GM10266 (cell line): Measurements from ENCODE around the gene IRF5.

Experiments used
- DNase-seq: peaks from one replicate; pipeline ENCODE4 v3.0.0; 2012; ENCODE audit errors: extremely low spot score
- TF ChIP-seq, protein P1 (sequence below): IDR thresholded peaks from 2 replicates; pipeline ENCODE4 v1.5.1; 2012; ENCODE audit warnings: mild to moderate bottlenecking, low read depth; ENCODE audit not compliant: control insufficient read depth, insufficient read depth; ENCODE audit errors: missing control alignments

The IRF5 gene

GRCh38 chr7:128902761-128903585 lies 34.8 kb upstream of the IRF5 start:
- TF ChIP-seq, protein P1, sequence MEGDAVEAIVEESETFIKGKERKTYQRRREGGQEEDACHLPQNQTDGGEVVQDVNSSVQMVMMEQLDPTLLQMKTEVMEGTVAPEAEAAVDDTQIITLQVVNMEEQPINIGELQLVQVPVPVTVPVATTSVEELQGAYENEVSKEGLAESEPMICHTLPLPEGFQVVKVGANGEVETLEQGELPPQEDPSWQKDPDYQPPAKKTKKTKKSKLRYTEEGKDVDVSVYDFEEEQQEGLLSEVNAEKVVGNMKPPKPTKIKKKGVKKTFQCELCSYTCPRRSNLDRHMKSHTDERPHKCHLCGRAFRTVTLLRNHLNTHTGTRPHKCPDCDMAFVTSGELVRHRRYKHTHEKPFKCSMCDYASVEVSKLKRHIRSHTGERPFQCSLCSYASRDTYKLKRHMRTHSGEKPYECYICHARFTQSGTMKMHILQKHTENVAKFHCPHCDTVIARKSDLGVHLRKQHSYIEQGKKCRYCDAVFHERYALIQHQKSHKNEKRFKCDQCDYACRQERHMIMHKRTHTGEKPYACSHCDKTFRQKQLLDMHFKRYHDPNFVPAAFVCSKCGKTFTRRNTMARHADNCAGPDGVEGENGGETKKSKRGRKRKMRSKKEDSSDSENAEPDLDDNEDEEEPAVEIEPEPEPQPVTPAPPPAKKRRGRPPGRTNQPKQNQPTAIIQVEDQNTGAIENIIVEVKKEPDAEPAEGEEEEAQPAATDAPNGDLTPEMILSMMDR, result no peak
- DNase-seq, result no peak

DNA sequence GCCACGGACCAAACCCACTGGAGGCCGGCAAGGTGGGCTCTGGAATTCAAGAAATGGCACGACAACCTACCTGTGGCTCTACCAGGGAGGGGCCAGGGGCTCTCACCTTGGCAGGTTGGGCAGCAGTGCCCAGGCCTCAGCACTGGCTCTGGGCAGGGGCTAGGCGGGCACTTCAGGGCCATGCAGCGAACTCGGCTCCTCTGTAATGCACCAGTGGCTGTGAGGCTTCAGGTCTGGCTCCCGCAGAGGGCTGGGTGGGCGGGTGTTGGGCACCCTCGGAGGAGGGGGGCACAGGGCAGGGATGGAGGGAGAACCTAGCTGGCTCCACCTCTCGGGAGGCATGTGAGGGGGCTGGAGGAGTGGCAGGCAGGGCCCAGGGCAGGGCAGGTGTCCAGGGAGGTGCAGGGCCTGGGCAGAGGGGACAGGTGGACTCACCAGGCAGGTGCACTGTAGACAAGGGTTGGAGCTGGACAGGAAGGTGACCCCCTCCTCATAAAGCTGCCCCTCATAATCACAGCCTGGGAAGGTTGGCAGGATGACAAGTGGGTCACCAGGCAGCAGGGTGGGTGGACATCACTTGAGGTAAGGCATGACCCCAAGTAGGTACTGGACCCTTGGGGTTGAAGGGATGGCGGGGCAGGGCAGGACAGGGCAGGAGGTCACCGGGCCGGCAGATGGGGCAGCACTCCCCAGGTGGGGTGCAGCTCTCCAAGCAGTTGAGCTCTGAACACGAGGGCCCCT lies 33.9 kb upstream of the IRF5 start:
- TF ChIP-seq, protein P1, result no peak
- DNase-seq, result no peak

DNA sequence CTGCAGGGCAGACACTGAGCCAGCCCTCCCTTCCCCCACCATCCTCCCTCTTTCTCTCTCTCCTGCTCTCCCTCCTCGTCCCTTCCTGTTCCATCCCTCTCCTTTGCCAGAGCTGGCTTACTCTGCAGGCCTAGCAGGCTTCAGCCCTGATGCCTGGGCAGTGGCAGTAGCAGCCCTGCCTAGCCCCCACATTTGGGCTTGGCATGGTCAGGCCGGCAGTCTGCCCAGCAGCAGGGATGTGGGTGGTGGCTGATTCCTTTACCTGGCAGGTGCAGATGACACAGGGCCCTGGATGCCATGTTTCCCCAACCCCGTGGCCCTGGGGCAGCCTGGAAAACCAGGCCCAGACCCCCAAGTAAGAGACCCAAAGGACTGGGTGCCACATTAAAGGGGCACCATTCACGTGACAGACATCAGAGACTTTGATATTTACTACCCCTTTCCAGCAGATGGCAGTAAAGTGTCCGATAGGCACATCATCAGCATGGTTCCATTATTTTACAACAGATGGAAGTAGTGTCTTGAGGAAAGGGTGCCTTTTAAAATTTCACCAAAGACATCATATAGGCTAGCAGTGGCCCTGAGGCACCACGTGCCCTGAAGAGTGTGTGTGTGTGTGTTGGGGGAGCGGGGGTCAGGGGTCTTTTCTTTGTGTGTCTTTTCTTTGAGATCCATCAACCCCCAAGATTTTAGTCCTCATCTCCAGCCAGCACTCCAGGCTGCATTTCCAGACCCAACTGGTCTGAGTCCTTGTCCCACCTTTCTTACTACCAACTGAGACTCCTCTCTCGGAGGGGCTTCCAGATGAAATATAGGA lies 33.1 kb upstream of the IRF5 start:
- DNase-seq, result peak; percentile 87
- TF ChIP-seq, protein P1, result peak; percentile 68

- DNase-seq, result no peak
- TF ChIP-seq, protein P1, result no peak
These were observed 31.5 kb upstream of the IRF5 start for GRCh38 chr7:128906001-128906765.

GRCh38 chr7:128906766-128907559 lies 30.8 kb upstream of the IRF5 start:
- no peak for DNase-seq
- TF ChIP-seq, protein P1, result no peak
